Naive thymus-derived CD8-positive, alpha-beta T cell (primary cell): ENCODE results near the gene LAMA1. TPM values are rescaled to one million over a fixed set of nuclear protein-coding genes. Genes with fewer than 3 reads are reported as not detected.

Experiments used
- ATAC-seq, 2 donors: fragments of 150-1000 bp; cut with Tn5 transposase in 1 of 2; sonication (Bioruptor Pico), chemical (Tn5 transposase) in 1 of 2; 1 replicate in 1 of 2; 2 replicates in 1 of 2; pipeline ENCODE4 v1.10.0; 2021; ENCODE audit warnings: mild to moderate bottlenecking in 2 of 2, moderate library complexity in 2 of 2
- POLR2A ChIA-PET: fragments of 350-600 bp; sonication (Branson Sonifier 250); formaldehyde crosslinking; loops from one replicate; lab custom pipeline; 2021; ENCODE audit warnings: antibody characterized with exemption; lab: Charles Lee
- DNase-seq, 10 donors: peaks; one replicate each; pipeline versions ENCODE4 v3.0.0 to v3.0.0-alpha.2; 2020 to 2022
- H3K27ac Mint-ChIP-seq, 10 donors: one replicate each; pipeline ENCODE4 v1.8.0; 2020 to 2022; ENCODE audit warnings: mild to moderate bottlenecking in 10 of 10, mixed read lengths in 10 of 10, moderate library complexity in 4 of 10, inconsistent platforms in 1 of 10
- H3K27me3 Mint-ChIP-seq, 5 donors: one replicate each; pipeline ENCODE4 v1.8.0; 2021 to 2022; ENCODE audit warnings: mixed read lengths in 5 of 5
- H3K36me3 Mint-ChIP-seq, 3 donors: one replicate each; pipeline ENCODE4 v1.8.0; 2020 to 2022; ENCODE audit warnings: mixed read lengths in 3 of 3, mild to moderate bottlenecking in 2 of 3, inconsistent platforms in 1 of 3
- H3K4me1 Mint-ChIP-seq, 4 donors: one replicate each; pipeline ENCODE4 v1.8.0; 2021 to 2022; ENCODE audit warnings: mixed read lengths in 4 of 4
- H3K4me3 Mint-ChIP-seq, 10 donors: one replicate each; pipeline ENCODE4 v1.8.0; 2020 to 2022; ENCODE audit warnings: mild to moderate bottlenecking in 10 of 10, mixed read lengths in 10 of 10, moderate library complexity in 6 of 10, inconsistent platforms in 1 of 10
- H3K9me3 Mint-ChIP-seq, 9 donors: one replicate each; pipeline ENCODE4 v1.8.0; 2020 to 2022; ENCODE audit warnings: mixed read lengths in 9 of 9, mild to moderate bottlenecking in 3 of 9, inconsistent platforms in 1 of 9, moderate library complexity in 1 of 9
- polyA plus RNA-seq, 3 donors: library from polyadenylated mRNA; unstranded; fragments of 300-500 nt; fragmentation: Illumina TruSeq; gene quantifications; one replicate each; pipeline ENCODE4 v1.2.3, GENCODE V29; 2021
- total RNA-seq, 8 experiments: library from RNA in 2 of 8; stranded (reverse) in 2 of 8; gene quantifications; one replicate each; pipeline ENCODE4 v1.2.3 and lab custom pipeline; 2021 to 2026

LAMA1 gene
- total and polyA plus RNA-seq, 5 experiments from 2014 or later, result not detected

GRCh38 chr18:7102131-7102530 is 15.5 kb downstream of the LAMA1 start:
- POLR2A ChIA-PET, result no interaction called here
- no peaks in the 10 kb centered on the region for H3K36me3 Mint-ChIP-seq
- no peak for DNase-seq

GRCh38 chr18:7096838-7097237 is 20.8 kb downstream of the LAMA1 start:
- no peaks in the 10 kb centered on the region for H3K4me1 Mint-ChIP-seq
- no peak for DNase-seq
- H3K27me3 Mint-ChIP-seq, result no peaks in the 10 kb centered on the region

More at GRCh38 chr18:7102131-7102530, 15.5 kb downstream of the LAMA1 start:
- Mint-ChIP-seq H3K4me1 (no peaks in the 10 kb centered on the region), H3K27me3 (no peaks in the 10 kb centered on the region), H3K4me3 (no peak overlapping the region), H3K9me3 (peaks cover 0 to 22% (median 3%) of the 10 kb centered on the region in 9 donors), H3K27ac (no peak overlapping the region)
- ATAC-seq, result no peak

GRCh38 chr18:7094427-7094826 is 23.2 kb downstream of the LAMA1 start:
- POLR2A ChIA-PET, result no interaction called here
- Mint-ChIP-seq H3K36me3 (no peaks in the 10 kb centered on the region), H3K4me1 (no peaks in the 10 kb centered on the region), H3K27ac (no peak overlapping the region), H3K4me3 (no peak overlapping the region), H3K27me3 (no peaks in the 10 kb centered on the region), H3K9me3 (peaks cover 0 to 3% (median 2%) of the 10 kb centered on the region in 9 donors)
- no peak for ATAC-seq
- no peak for DNase-seq

More at GRCh38 chr18:7096838-7097237, 20.8 kb downstream of the LAMA1 start:
- H3K4me3 Mint-ChIP-seq, result no peak overlapping the region
- POLR2A ChIA-PET, result no interaction called here
- H3K9me3 Mint-ChIP-seq, result peaks cover 0 to 6% (median 2%) of the 10 kb centered on the region in 9 donors
- no peak overlapping the region for H3K27ac Mint-ChIP-seq
- no peak for ATAC-seq
- H3K36me3 Mint-ChIP-seq, result no peaks in the 10 kb centered on the region

- ATAC-seq (no peak), DNase-seq (no peak)
- Mint-ChIP-seq H3K4me3 (no peak overlapping the region), H3K27ac (no peak overlapping the region), H3K27me3 (peaks cover 0 to 1% (median 0%) of the 10 kb centered on the region in 5 donors), H3K4me1 (no peaks in the 10 kb centered on the region), H3K9me3 (peaks cover 0 to 3% (median 0%) of the 10 kb centered on the region in 9 donors), H3K36me3 (no peaks in the 10 kb centered on the region)
- POLR2A ChIA-PET, result no interaction called here
These were observed 26.8 kb downstream of the LAMA1 start for GRCh38 chr18:7090771-7091170.

- no peak for ATAC-seq
- Mint-ChIP-seq H3K9me3 (peaks cover 0 to 1% (median 0%) of the 10 kb centered on the region in 9 donors), H3K27me3 (peaks cover 0 to 1% (median 0%) of the 10 kb centered on the region in 5 donors), H3K27ac (no peak overlapping the region), H3K36me3 (no peaks in the 10 kb centered on the region), H3K4me1 (no peaks in the 10 kb centered on the region), H3K4me3 (no peak overlapping the region)
- POLR2A ChIA-PET, result no interaction called here
- no peak for DNase-seq
These were observed 28.2 kb downstream of the LAMA1 start for GRCh38 chr18:7089369-7089768.

GRCh38 chr18:7084080-7085065 is 33.2 kb downstream of the LAMA1 start:
- H3K4me1 Mint-ChIP-seq, result no peaks in the 10 kb centered on the region

GRCh38 chr18:7082671-7083070 is 34.9 kb downstream of the LAMA1 start:
- no peaks in the 10 kb centered on the region for H3K36me3 Mint-ChIP-seq
- ATAC-seq (no peak), DNase-seq (no peak)
- H3K4me1 Mint-ChIP-seq, result no peaks in the 10 kb centered on the region
- no peaks in the 10 kb centered on the region for H3K27me3 Mint-ChIP-seq
- H3K9me3 Mint-ChIP-seq, result peaks cover 0 to 4% (median 0%) of the 10 kb centered on the region in 9 donors
- no peak overlapping the region for H3K4me3 Mint-ChIP-seq
- no peak overlapping the region for H3K27ac Mint-ChIP-seq
- POLR2A ChIA-PET, result no interaction called here

More at GRCh38 chr18:7084080-7085065, 33.2 kb downstream of the LAMA1 start:
- ATAC-seq (no peak), DNase-seq (no peak)
- Mint-ChIP-seq H3K9me3 (no peaks in the 10 kb centered on the region), H3K27me3 (peaks cover 0 to 1% (median 0%) of the 10 kb centered on the region in 5 donors), H3K27ac (no peak overlapping the region), H3K4me3 (no peak overlapping the region), H3K36me3 (no peaks in the 10 kb centered on the region)
- POLR2A ChIA-PET, result no interaction called here

GRCh38 chr18:7079231-7079630 is 38.4 kb downstream of the LAMA1 start:
- Mint-ChIP-seq H3K4me3 (no peak overlapping the region), H3K36me3 (no peaks in the 10 kb centered on the region), H3K9me3 (peaks cover 0 to 5% (median 0%) of the 10 kb centered on the region in 9 donors), H3K4me1 (no peaks in the 10 kb centered on the region), H3K27ac (no peak overlapping the region), H3K27me3 (no peaks in the 10 kb centered on the region)
- ATAC-seq (no peak), DNase-seq (no peak)
- POLR2A ChIA-PET, result interaction anchor here (0.7 kb wide), 1 partner anchor 13 kb away, joined by 4 read pairs; no protein-coding TSS in a partner anchor

GRCh38 chr18:7072593-7072992 is 45.0 kb downstream of the LAMA1 start:
- ATAC-seq, result no peak
- H3K27ac Mint-ChIP-seq, result peak overlapping the region in 1 of 10 donors; percentile 11
- POLR2A ChIA-PET, result no interaction called here
- H3K27me3 Mint-ChIP-seq, result peaks cover 0 to 11% (median 4%) of the 10 kb centered on the region in 5 donors
- no peaks in the 10 kb centered on the region for H3K4me1 Mint-ChIP-seq
- no peak overlapping the region for H3K4me3 Mint-ChIP-seq
- peaks cover 0 to 5% (median 0%) of the 10 kb centered on the region in 9 donors for H3K9me3 Mint-ChIP-seq
- DNase-seq, result no peak
- no peaks in the 10 kb centered on the region for H3K36me3 Mint-ChIP-seq

- no peak for ATAC-seq
- Mint-ChIP-seq H3K4me1 (no peaks in the 10 kb centered on the region), H3K27ac (no peak overlapping the region), H3K27me3 (peaks cover 0 to 11% (median 4%) of the 10 kb centered on the region in 5 donors), H3K4me3 (no peak overlapping the region), H3K36me3 (no peaks in the 10 kb centered on the region), H3K9me3 (peaks cover 0 to 5% (median 0%) of the 10 kb centered on the region in 9 donors)
- POLR2A ChIA-PET, result no interaction called here
- no peak for DNase-seq
These were observed 46.0 kb downstream of the LAMA1 start for GRCh38 chr18:7071600-7071999.

- DNase-seq, result no peak
- Mint-ChIP-seq H3K4me3 (no peak overlapping the region), H3K27me3 (peaks cover 0 to 11% (median 4%) of the 10 kb centered on the region in 5 donors), H3K4me1 (no peaks in the 10 kb centered on the region), H3K36me3 (no peaks in the 10 kb centered on the region), H3K9me3 (peaks cover 0 to 4% (median 0%) of the 10 kb centered on the region in 9 donors), H3K27ac (no peak overlapping the region)
- POLR2A ChIA-PET, result no interaction called here
- ATAC-seq, result no peak
These were observed 47.1 kb downstream of the LAMA1 start for GRCh38 chr18:7070466-7070865.

- Mint-ChIP-seq H3K36me3 (no peaks in the 10 kb centered on the region), H3K4me3 (no peak overlapping the region), H3K9me3 (peaks cover 0 to 4% (median 0%) of the 10 kb centered on the region in 9 donors), H3K27ac (no peak overlapping the region), H3K27me3 (peaks cover 0 to 11% (median 4%) of the 10 kb centered on the region in 5 donors), H3K4me1 (no peaks in the 10 kb centered on the region)
- no peak for DNase-seq
- no peak for ATAC-seq
- POLR2A ChIA-PET, result no interaction called here
These were observed 48.6 kb downstream of the LAMA1 start for GRCh38 chr18:7068871-7069590.
